Gastrocnemius medialis (tissue), 4 donors: ENCODE measurements around the gene HSD3B7.

Experiments used
- POLR2A ChIP-seq, 2 donors: fragments of 450-650 bp; IDR thresholded peaks; one replicate each; pipeline ENCODE4 v1.6.1; 2017; ENCODE audit warnings: antibody characterized with exemption in 2 of 2, mild to moderate bottlenecking in 2 of 2, moderate library complexity in 2 of 2
- TF ChIP-seq, protein P1 (sequence below), 5 experiments: fragments of 450-650 bp in 3 of 5; fragments of 200-600 bp in 2 of 5; sonication (generic) in 2 of 5; IDR thresholded peaks in 4 of 5; conservative IDR thresholded peaks in 1 of 5; 1 replicate in 4 of 5; 2 replicates in 1 of 5; pipeline ENCODE4 v1.5.1; 2016 to 2019; ENCODE audit warnings: antibody characterized with exemption in 5 of 5, mild to moderate bottlenecking in 3 of 5, moderate library complexity in 3 of 5

DNA sequence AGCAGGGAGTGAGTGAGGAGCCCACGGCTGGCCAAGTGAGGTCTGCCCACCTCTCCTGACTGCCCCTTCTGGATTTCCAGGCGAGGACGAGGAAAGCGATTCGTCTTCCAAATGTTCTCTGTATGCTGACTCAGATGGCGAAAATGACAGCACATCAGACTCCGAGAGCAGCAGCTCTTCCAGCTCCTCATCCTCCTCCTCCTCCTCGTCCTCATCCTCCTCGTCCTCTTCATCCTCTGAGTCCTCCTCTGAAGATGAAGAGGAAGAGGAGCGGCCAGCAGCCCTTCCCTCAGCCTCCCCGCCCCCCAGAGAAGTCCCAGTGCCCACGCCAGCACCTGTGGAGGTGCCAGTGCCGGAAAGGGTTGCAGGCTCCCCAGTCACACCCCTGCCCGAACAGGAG is 13.7 kb upstream of the HSD3B7 start:
- TF ChIP-seq, protein P1, sequence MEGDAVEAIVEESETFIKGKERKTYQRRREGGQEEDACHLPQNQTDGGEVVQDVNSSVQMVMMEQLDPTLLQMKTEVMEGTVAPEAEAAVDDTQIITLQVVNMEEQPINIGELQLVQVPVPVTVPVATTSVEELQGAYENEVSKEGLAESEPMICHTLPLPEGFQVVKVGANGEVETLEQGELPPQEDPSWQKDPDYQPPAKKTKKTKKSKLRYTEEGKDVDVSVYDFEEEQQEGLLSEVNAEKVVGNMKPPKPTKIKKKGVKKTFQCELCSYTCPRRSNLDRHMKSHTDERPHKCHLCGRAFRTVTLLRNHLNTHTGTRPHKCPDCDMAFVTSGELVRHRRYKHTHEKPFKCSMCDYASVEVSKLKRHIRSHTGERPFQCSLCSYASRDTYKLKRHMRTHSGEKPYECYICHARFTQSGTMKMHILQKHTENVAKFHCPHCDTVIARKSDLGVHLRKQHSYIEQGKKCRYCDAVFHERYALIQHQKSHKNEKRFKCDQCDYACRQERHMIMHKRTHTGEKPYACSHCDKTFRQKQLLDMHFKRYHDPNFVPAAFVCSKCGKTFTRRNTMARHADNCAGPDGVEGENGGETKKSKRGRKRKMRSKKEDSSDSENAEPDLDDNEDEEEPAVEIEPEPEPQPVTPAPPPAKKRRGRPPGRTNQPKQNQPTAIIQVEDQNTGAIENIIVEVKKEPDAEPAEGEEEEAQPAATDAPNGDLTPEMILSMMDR (IDR thresholded peaks at IDR 0.05 in 4 of 5, conservative IDR thresholded peaks at IDR 0.05 in 1 of 5): no peak
- no peak for TF ChIP-seq POLR2A (IDR thresholded peaks at IDR 0.05)
